GM12865 (cell line): ENCODE data around the gene ACBD6.
A peak's percentile ranks its signal among the peaks of the same experiment; 100 is the strongest.

Experiments
- DNase-seq: peaks from one replicate; pipeline ENCODE4 v3.0.0; 2010; ENCODE audit warnings: low read depth
- H3K4me3 ChIP-seq: 2 replicates; pipeline ENCODE4 v1.5.1; 2011; ENCODE audit warnings: mild to moderate bottlenecking, low read depth, low read length, control low read depth
- TF ChIP-seq, protein P1 (sequence below): IDR thresholded peaks from 2 replicates; pipeline ENCODE4 v1.5.1; 2011; ENCODE audit warnings: low read length, control low read depth, low read depth, inconsistent platforms; ENCODE audit not compliant: insufficient read depth; ENCODE audit errors: missing control alignments

Gene ACBD6

DNA sequence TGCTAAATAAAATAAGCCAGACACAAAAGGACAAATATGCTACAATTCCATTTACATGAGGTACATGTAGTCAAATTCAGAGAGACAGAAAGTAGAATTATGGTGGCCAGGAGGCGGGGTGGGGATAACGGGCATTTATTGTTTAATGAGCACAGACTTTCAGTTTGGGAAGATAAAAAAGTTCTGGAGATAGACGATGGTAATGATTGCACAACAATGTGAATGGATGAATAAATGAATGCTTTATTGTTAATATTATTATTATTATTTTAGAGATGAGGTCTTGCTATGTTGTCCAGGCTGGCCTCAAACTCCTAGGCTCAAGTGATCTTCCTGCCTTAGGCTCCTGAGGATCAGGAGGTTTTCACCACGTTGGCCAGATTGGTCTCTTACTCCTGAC lies 150.4 kb downstream of the ACBD6 start:
- TF ChIP-seq, protein P1, sequence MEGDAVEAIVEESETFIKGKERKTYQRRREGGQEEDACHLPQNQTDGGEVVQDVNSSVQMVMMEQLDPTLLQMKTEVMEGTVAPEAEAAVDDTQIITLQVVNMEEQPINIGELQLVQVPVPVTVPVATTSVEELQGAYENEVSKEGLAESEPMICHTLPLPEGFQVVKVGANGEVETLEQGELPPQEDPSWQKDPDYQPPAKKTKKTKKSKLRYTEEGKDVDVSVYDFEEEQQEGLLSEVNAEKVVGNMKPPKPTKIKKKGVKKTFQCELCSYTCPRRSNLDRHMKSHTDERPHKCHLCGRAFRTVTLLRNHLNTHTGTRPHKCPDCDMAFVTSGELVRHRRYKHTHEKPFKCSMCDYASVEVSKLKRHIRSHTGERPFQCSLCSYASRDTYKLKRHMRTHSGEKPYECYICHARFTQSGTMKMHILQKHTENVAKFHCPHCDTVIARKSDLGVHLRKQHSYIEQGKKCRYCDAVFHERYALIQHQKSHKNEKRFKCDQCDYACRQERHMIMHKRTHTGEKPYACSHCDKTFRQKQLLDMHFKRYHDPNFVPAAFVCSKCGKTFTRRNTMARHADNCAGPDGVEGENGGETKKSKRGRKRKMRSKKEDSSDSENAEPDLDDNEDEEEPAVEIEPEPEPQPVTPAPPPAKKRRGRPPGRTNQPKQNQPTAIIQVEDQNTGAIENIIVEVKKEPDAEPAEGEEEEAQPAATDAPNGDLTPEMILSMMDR, result no peak
- H3K4me3 ChIP-seq, result no peak overlapping the region
- DNase-seq, result no peak

DNA sequence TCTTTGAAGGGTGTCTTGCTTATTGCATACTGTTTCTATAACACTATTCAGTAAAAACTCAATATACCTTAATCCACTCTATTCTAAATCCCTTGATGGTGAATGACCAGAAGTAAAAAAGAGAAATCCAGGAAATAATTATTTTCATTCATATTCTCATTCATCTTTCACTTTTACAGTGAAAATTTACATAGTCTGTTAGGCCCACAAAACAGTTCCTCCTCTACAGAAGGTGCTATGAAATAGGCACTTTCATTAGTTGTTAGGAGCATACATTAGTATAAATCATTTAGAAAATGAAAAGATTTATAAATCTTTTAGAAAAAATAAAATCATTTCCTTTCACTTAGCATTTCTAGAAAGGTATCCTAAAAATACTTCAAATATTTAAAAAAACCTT lies 157.2 kb downstream of the ACBD6 start:
- no peak for DNase-seq
- TF ChIP-seq, protein P1, result no peak
- H3K4me3 ChIP-seq, result no peak overlapping the region

DNA sequence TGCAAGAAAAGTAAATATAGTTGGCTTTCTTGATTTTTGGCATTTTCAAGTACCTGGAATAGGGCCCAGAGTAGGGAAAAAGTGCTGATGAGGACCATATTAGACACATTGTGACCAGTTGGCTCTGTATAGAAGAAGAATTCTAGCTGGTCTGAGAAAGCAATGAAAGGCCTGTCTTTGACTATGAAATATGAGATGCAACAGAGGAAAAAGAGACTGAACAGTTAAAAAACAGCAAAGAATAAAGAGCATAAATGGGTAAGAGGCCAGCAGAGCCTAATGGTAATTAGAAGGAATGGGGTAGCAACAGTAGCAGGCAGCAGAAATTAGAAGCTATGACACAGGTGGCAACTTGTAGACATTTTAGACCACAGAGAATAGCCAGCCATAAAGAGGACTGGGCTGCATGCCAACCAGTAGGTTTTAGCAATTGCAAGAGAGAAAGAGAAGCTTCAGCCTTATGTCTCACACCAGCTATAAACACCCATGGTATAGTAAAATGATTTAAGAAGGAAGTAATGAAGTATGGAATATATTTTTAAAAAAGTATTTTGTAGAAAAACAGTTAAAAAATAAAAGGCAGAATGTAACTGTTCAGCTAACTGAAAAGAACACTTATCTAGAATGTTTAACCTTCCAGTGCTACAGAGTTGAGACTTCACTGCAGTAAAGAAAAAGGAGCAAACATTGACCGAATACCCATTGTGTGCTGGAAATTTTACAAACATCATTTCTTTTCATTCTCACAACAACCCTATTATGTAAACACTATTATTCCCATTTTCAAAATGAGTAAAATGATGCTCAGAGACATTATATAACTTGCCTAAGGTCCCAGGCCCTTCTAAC lies 158.2 kb downstream of the ACBD6 start:
- DNase-seq, result peak; percentile 60
- no peak overlapping the region for H3K4me3 ChIP-seq
- TF ChIP-seq, protein P1, result no peak

DNA sequence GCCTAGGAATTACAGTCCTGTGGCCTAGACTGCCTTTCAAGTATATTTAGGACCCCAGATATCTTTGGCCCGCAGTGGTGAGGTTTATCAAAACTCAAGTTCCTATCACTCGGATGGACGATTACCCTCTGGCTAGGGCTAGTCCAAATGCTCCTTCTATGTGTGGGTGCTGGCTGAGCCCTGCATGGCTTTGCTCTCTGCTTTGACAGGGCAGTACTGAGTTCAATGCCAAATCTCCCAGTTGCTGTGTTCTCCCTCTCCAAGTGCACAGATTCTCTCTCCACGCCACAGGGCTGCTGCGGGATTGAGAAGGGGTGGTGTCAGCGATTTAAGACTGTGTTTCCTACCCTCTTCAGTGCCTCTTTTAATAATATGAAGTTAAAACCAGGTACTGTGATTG lies 175.3 kb downstream of the ACBD6 start:
- TF ChIP-seq, protein P1, result no peak
- DNase-seq, result no peak
- H3K4me3 ChIP-seq, result no peak overlapping the region

DNA sequence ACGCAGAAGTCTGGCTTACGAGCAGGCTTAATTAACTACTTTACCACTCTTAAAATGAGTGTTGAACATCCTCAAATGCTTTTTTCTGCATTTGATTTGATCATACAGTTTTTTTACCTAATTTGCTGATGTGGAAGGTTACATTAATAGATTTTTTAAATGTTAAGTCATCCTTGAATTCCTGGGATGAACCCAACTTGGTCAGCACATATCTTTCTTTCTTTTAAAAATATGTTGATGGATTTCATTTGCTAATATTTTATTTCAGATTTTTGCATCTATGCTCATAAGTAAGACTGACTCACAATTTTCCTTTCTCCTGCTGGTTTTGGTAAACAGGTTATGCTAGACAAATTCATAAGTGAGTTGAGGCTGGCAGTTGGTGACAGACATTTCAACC lies 189.5 kb downstream of the ACBD6 start:
- DNase-seq, result no peak
- H3K4me3 ChIP-seq, result no peak overlapping the region
- TF ChIP-seq, protein P1, result no peak

DNA sequence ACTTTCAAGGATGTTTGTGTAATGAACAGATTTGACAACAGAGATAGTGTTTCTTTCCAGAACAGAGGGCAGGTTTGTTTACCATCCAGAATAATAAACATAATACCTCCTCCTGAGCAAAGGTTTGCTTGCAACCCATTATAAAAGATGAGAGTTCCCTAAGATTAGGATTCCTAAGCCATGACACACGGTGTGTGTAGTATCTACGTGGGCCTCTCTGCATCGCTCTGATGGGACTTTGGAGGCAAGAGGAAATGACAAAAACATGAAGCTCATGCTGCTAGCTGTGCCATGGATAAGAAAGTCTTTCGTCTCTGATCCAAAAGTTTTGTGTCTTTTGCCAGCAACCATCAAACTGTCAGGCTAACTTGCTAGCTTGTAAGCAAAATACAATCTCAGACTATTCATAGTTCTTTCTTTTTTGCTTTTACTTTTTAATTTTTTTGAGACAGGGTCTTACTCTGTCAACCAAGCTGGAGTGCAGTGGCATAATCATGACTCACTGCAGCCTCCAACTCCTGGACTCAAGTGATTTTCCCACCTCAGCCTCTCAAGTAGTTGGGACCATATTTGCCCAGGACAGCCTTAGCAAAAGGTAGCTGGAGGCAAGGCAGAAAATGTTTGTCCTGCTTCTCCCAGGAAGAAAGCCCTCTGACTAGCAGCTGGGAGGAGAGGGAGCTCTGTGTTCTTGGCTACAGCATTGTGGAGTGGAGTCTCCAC lies 191.2 kb downstream of the ACBD6 start:
- DNase-seq, result no peak
- TF ChIP-seq, protein P1, result no peak
- no peak overlapping the region for H3K4me3 ChIP-seq
